ENCODE data around the gene KCNH1. TPM values are rescaled to one million over a fixed set of nuclear protein-coding genes. Genes with fewer than 3 reads are reported as not detected.

The KCNH1 gene
- total RNA-seq, 1 donor from 2014 or later: 2.4 TPM

DNA sequence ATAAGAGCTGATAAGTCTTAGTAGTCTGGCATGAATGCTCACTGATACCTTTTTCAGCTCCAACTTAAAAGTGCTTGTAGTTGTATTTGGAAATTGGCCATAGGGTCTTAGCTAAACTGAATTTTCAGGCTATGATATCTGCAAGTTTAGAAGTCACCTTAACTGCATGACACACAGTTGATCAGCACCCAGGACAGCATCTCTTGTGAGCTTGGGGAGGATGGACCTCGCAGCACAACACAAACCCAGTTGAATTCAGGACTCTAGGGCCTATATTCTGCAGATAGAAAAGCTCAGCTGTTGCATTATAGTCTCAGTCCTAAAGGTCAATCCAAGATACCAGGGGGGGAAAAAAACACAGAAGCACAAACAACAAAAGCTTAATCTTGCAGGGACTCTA is 394.3 kb downstream of the KCNH1 start:
- DNase-seq (ENCODE audit: extremely low spot score, unreplicated experiment): no peak
- H3K4me3 Mint-ChIP-seq: no peak overlapping the region
- H3K4me1 Mint-ChIP-seq (ENCODE audit: unreplicated experiment): no peaks in the 10 kb centered on the region

DNA sequence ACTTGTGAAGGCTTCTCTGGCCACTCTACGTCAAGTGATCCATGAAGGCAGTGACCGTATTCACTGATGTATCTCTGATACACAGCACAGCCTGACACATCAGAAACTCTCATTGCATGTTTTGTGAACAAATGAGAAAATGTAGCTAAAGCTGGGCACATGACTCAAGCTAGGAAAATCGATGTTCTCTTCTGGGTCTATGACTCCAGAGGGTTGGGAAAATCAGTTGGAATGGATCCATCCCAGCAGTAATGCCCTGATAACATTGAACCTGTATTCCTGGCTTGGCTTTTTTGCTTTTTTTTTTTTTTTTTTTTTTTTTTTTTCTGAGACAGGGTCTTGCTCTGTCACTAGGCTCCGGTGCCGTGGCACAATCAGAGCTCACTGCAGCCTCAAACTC is 395.7 kb downstream of the KCNH1 start:
- peaks cover 26% of the 10 kb centered on the region for H3K27me3 Mint-ChIP-seq
- TF ChIP-seq, protein P1, sequence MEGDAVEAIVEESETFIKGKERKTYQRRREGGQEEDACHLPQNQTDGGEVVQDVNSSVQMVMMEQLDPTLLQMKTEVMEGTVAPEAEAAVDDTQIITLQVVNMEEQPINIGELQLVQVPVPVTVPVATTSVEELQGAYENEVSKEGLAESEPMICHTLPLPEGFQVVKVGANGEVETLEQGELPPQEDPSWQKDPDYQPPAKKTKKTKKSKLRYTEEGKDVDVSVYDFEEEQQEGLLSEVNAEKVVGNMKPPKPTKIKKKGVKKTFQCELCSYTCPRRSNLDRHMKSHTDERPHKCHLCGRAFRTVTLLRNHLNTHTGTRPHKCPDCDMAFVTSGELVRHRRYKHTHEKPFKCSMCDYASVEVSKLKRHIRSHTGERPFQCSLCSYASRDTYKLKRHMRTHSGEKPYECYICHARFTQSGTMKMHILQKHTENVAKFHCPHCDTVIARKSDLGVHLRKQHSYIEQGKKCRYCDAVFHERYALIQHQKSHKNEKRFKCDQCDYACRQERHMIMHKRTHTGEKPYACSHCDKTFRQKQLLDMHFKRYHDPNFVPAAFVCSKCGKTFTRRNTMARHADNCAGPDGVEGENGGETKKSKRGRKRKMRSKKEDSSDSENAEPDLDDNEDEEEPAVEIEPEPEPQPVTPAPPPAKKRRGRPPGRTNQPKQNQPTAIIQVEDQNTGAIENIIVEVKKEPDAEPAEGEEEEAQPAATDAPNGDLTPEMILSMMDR (conservative IDR thresholded peaks at IDR 0.05): no peak
- no peaks in the 10 kb centered on the region for H3K9me3 Mint-ChIP-seq
- H3K36me3 Mint-ChIP-seq: no peaks in the 10 kb centered on the region
- H3K4me3 Mint-ChIP-seq: no peak overlapping the region
- DNase-seq (ENCODE audit: extremely low spot score, unreplicated experiment): no peak
- H3K4me1 Mint-ChIP-seq (ENCODE audit: unreplicated experiment): no peaks in the 10 kb centered on the region
- H3K27ac Mint-ChIP-seq: no peak overlapping the region

More for the DNA sequence above, 394.3 kb downstream of the KCNH1 start:
- H3K36me3 Mint-ChIP-seq: no peaks in the 10 kb centered on the region
- no peak overlapping the region for H3K27ac Mint-ChIP-seq
- H3K27me3 Mint-ChIP-seq: peaks cover 26% of the 10 kb centered on the region
- TF ChIP-seq, protein P1 (conservative IDR thresholded peaks at IDR 0.05): no peak
- H3K9me3 Mint-ChIP-seq: no peaks in the 10 kb centered on the region

- H3K36me3 Mint-ChIP-seq: no peaks in the 10 kb centered on the region
- no peak overlapping the region for H3K4me3 Mint-ChIP-seq
Observed at GRCh38 chr1:210736713-210737112, 397.2 kb downstream of the KCNH1 start.

GRCh38 chr1:210731597-210731996 is 402.4 kb downstream of the KCNH1 start:
- Mint-ChIP-seq H3K36me3 (no peaks in the 10 kb centered on the region), H3K27me3 (peaks cover 16% of the 10 kb centered on the region), H3K4me1 (ENCODE audit: unreplicated experiment) (no peaks in the 10 kb centered on the region), H3K4me3 (no peak overlapping the region), H3K9me3 (no peaks in the 10 kb centered on the region), H3K27ac (no peak overlapping the region)
- TF ChIP-seq, protein P1 (conservative IDR thresholded peaks at IDR 0.05): no peak
- DNase-seq (ENCODE audit: extremely low spot score, unreplicated experiment): no peak

More at GRCh38 chr1:210736713-210737112, 397.2 kb downstream of the KCNH1 start:
- H3K27ac Mint-ChIP-seq: no peak overlapping the region
- no peaks in the 10 kb centered on the region for H3K9me3 Mint-ChIP-seq
- TF ChIP-seq, protein P1 (conservative IDR thresholded peaks at IDR 0.05): no peak
- no peaks in the 10 kb centered on the region for H3K4me1 Mint-ChIP-seq (ENCODE audit: unreplicated experiment)
- DNase-seq (ENCODE audit: extremely low spot score, unreplicated experiment): no peak
- peaks cover 26% of the 10 kb centered on the region for H3K27me3 Mint-ChIP-seq

- Mint-ChIP-seq H3K4me3 (no peak overlapping the region), H3K27ac (no peak overlapping the region), H3K4me1 (ENCODE audit: unreplicated experiment) (no peaks in the 10 kb centered on the region), H3K9me3 (no peaks in the 10 kb centered on the region), H3K27me3 (peaks cover 13% of the 10 kb centered on the region), H3K36me3 (no peaks in the 10 kb centered on the region)
- no peak for DNase-seq (ENCODE audit: extremely low spot score, unreplicated experiment)
- TF ChIP-seq, protein P1 (conservative IDR thresholded peaks at IDR 0.05): no peak
Observed at GRCh38 chr1:210731193-210731592, 402.8 kb downstream of the KCNH1 start.

- no peaks in the 10 kb centered on the region for H3K4me1 Mint-ChIP-seq (ENCODE audit: unreplicated experiment)
- no peaks in the 10 kb centered on the region for H3K36me3 Mint-ChIP-seq
- TF ChIP-seq, protein P1 (conservative IDR thresholded peaks at IDR 0.05): no peak
- DNase-seq (ENCODE audit: extremely low spot score, unreplicated experiment): no peak
- no peak overlapping the region for H3K4me3 Mint-ChIP-seq
- H3K9me3 Mint-ChIP-seq: no peaks in the 10 kb centered on the region
- H3K27ac Mint-ChIP-seq: no peak overlapping the region
- H3K27me3 Mint-ChIP-seq: peaks cover 10% of the 10 kb centered on the region
Observed at GRCh38 chr1:210730023-210730422, 403.9 kb downstream of the KCNH1 start.

Measured in type B pancreatic cell (in vitro differentiated cells).